ENCODE results near the gene FXYD2. TPM values are rescaled to one million over a fixed set of nuclear protein-coding genes. Genes with fewer than 3 reads are reported as not detected.

The FXYD2 gene
- total RNA-seq, 6 donors from 2014 or later, result 0.15 to 4.5 (median 2.4) TPM

- WGBS, 2 donors, result 57 to 71% methylated on average over 3 of the region's 3 CpGs
- peaks cover 0 to 15% (median 5%) of the 10 kb centered on the region in 4 donors for H3K4me1 ChIP-seq
- ATAC-seq (ENCODE audit: low FRiP score in 2 of 2), result no peak
- no peaks in the 10 kb centered on the region for H3K27me3 ChIP-seq
- no peak for DNase-seq
- TF ChIP-seq EP300 (IDR thresholded peaks at IDR 0.05), result no peak
- no peak for TF ChIP-seq POLR2A (IDR thresholded peaks at IDR 0.05)
- no peak for TF ChIP-seq POLR2AphosphoS5 (IDR thresholded peaks at IDR 0.05)
- H3K4me3 ChIP-seq, result no peak overlapping the region
- no peaks in the 10 kb centered on the region for H3K36me3 ChIP-seq
- no peaks in the 10 kb centered on the region for H3K9me3 ChIP-seq
- H3K27ac ChIP-seq, result no peak overlapping the region
Measured at GRCh38 chr11:117851852-117852251, 27.3 kb upstream of the FXYD2 start.

DNA sequence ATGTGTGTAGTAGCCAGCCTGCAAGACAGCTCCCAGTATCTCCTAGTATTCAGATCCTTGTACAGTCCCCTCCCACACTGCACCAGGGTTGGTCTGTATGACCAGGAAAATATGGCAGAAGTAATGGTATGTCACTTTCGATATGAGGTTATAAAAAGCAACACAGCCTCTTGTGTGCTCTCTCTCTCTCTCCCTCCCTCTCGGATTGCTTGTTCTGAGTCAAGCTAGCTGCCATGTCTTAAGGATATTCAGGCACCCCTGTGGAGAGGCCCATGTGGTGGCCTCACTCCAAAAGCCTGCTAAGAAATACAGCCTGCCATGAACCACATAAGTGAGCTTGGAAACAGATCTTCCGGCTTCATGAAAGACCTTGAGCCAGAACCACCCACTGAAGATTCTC, 26.6 kb upstream of the FXYD2 start:
- DNase-seq (no peak), ATAC-seq (ENCODE audit: low FRiP score in 2 of 2) (no peak)
- H3K27me3 ChIP-seq, result no peaks in the 10 kb centered on the region
- no peak overlapping the region for H3K4me3 ChIP-seq
- WGBS, 2 donors, result 61 to 65% methylated on average over 3 of the region's 3 CpGs
- peaks cover 0 to 15% (median 5%) of the 10 kb centered on the region in 4 donors for H3K4me1 ChIP-seq
- no peak for TF ChIP-seq POLR2A (IDR thresholded peaks at IDR 0.05)
- no peak for TF ChIP-seq POLR2AphosphoS5 (IDR thresholded peaks at IDR 0.05)
- H3K9me3 ChIP-seq, result no peaks in the 10 kb centered on the region
- H3K27ac ChIP-seq, result no peak overlapping the region
- H3K36me3 ChIP-seq, result no peaks in the 10 kb centered on the region

DNA sequence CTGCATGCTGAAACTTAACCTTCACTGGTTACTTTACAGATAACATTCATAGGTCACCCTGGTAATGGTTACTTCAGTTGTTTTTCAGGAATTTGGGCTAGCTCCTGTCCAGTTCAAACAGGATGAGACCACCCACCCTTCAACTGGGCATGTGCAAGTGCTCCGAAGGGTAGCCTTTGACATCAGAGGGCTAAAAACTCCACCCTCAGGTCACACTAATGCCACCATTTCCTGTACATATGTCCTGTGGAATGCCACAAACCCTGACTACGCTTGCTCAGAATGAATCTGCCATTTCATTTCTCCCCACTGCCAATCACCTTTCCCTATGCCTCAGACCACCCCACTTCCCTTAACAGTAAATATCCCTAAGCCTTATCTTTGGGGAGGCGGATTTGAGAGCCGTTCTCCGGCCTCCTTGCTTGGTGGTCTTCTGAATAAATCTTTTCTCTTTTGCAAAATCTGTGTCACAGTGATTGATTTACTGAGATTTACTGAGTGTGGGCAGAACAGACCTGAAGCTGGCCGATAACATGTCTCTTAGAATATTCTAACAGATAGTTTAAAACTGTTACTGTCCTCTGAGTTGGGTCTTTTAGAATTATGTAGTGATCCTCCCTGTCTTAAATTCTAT, 25.4 kb upstream of the FXYD2 start:
- ATAC-seq (ENCODE audit: low FRiP score in 2 of 2) (no peak), DNase-seq (no peak)
- TF ChIP-seq EP300 (IDR thresholded peaks at IDR 0.05), result no peak
- TF ChIP-seq POLR2A (IDR thresholded peaks at IDR 0.05), result no peak
- no peak for TF ChIP-seq POLR2AphosphoS5 (IDR thresholded peaks at IDR 0.05)
- TF ChIP-seq, protein P1, sequence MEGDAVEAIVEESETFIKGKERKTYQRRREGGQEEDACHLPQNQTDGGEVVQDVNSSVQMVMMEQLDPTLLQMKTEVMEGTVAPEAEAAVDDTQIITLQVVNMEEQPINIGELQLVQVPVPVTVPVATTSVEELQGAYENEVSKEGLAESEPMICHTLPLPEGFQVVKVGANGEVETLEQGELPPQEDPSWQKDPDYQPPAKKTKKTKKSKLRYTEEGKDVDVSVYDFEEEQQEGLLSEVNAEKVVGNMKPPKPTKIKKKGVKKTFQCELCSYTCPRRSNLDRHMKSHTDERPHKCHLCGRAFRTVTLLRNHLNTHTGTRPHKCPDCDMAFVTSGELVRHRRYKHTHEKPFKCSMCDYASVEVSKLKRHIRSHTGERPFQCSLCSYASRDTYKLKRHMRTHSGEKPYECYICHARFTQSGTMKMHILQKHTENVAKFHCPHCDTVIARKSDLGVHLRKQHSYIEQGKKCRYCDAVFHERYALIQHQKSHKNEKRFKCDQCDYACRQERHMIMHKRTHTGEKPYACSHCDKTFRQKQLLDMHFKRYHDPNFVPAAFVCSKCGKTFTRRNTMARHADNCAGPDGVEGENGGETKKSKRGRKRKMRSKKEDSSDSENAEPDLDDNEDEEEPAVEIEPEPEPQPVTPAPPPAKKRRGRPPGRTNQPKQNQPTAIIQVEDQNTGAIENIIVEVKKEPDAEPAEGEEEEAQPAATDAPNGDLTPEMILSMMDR (IDR thresholded peaks at IDR 0.05), result no peak
- Histone ChIP-seq H3K9me3 (no peaks in the 10 kb centered on the region), H3K27ac (no peak overlapping the region), H3K4me3 (no peak overlapping the region), H3K27me3 (no peaks in the 10 kb centered on the region), H3K36me3 (no peaks in the 10 kb centered on the region), H3K4me1 (peaks cover 0 to 5% (median 0%) of the 10 kb centered on the region in 4 donors)
- 67 to 72% methylated on average over 6 of the region's 6 CpGs for WGBS, 2 donors

DNA sequence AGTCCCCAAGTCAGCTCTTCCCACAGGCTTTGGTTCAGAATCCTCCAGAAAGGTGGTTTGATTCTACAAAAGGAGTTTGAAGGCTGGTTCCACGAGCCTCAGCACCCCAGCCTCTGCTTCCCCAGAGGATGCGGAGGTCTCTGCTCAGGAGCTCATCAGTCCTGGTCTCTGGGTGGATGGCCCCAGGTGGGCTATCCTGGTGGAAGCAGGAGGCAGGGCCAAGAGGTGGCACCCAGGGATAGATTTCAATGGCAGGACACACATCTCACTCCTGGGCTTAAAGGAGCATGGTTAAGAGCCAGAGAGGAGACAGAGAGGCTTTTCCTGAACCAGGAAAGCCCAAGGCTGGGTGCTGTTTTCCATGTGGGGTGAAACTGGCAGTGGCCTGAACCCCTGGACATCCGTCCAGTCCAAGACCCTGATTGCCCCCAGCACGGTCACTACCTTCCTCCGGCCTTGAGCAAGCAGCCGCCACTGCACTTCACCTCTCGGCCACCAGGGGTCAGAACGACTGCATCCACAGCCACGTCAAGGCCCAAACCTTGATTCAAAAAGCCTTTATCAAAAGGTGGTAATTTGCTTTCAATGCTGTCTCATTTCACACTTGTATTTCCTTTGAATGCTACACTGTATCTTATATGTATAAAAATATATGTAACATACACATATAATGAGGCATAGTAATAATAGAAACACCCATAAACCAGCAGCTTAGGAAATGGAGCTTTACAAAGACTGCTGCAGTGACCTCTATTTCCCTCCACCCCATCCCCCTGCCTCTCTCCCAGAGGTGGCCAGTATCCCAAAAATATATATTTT, 19.3 kb upstream of the FXYD2 start:
- peak; percentile 70 to 83 for ATAC-seq (ENCODE audit: low FRiP score in 2 of 2)
- WGBS, 2 donors, result 0 to 22% methylated on average over 7 to 9 of the region's 9 CpGs

DNA sequence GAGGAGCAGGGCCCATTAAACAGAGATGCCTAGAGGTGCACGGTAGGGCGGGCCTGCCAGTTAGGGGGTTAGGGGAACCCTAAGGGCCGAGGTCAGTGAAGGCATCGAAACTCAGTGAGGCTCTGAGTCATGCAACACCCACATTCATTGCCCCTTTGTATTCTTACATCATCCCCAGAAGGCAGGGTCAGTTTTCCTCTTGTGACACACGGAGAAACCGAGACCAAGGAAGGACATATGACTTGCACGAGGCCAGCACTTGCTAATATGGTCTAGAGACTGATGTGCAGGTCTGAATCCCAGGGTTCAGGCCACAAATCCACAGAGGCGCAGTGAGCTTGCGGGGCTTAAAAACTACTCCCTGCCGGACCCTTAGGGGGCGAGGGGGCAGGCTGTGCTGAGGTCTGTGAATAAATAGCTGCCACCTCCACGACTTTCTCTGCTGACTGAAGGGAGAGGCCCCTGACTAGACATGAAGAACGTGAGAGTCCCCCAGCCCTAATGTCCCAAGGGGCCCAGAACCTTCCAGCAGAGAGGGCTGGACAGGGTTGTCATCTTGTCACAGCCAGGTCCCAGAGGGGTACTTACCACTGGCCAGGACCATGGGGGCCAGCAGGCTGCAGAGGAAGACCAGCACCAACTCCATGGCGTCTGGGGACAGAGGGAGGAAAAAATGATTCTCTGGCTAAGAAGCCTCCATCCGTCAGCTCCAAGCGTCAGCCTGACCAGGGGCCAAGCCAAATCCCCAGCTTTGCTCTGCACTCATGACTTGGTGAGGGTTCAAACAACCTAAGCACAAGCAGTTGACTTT, 17.8 kb upstream of the FXYD2 start:
- peaks cover 0 to 8% (median 7%) of the 10 kb centered on the region in 4 donors for H3K4me1 ChIP-seq
- 67 to 83% methylated on average over 11 to 16 of the region's 16 CpGs for WGBS, 2 donors
- TF ChIP-seq, protein P1 (IDR thresholded peaks at IDR 0.05), result no peak
- TF ChIP-seq EP300 (IDR thresholded peaks at IDR 0.05) (peak in 1 of 4 donors; percentile 74), POLR2AphosphoS5 (IDR thresholded peaks at IDR 0.05) (peak; percentile 21 to 29), POLR2A (IDR thresholded peaks at IDR 0.05) (no peak)
- H3K36me3 ChIP-seq, result peaks cover 0 to 26% (median 0%) of the 10 kb centered on the region in 4 donors
- no peaks in the 10 kb centered on the region for H3K27me3 ChIP-seq
- peak overlapping the region in 2 of 4 donors; percentile 53 to 74 for H3K27ac ChIP-seq
- H3K9me3 ChIP-seq, result no peaks in the 10 kb centered on the region
- H3K4me3 ChIP-seq, result no peak overlapping the region
- ATAC-seq (ENCODE audit: low FRiP score in 2 of 2) (peak; percentile 40 to 76), DNase-seq (peak in 1 of 2 donors; percentile 72)

More for the DNA sequence above, 19.3 kb upstream of the FXYD2 start:
- no peaks in the 10 kb centered on the region for H3K27me3 ChIP-seq
- peak; percentile 81 to 82 for DNase-seq
- no peaks in the 10 kb centered on the region for H3K9me3 ChIP-seq
- no peak overlapping the region for H3K4me3 ChIP-seq
- peak overlapping the region in 1 of 4 donors; percentile 14 for H3K27ac ChIP-seq
- peaks cover 0 to 17% (median 0%) of the 10 kb centered on the region in 4 donors for H3K36me3 ChIP-seq
- H3K4me1 ChIP-seq, result peaks cover 0 to 8% (median 7%) of the 10 kb centered on the region in 4 donors
- TF ChIP-seq, protein P1 (IDR thresholded peaks at IDR 0.05), result peak; percentile 96 to 99 (median 98)
- TF ChIP-seq POLR2AphosphoS5 (IDR thresholded peaks at IDR 0.05), result no peak
